GM12878 (cell line): ENCODE data around the gene MYO7A. TPM values are rescaled to one million over a fixed set of nuclear protein-coding genes. Genes with fewer than 3 reads are reported as not detected.

ENCODE experiments used
- MLLT1 ChIP-seq: fragments of 450-650 bp; IDR thresholded peaks from 2 replicates; pipeline ENCODE4 v1.6.1; 2016; ENCODE audit warnings: mild to moderate bottlenecking
- RAD21 ChIP-seq: IDR thresholded peaks from 2 replicates; pipeline ENCODE4 v1.6.1; 2011; ENCODE audit warnings: mild to moderate bottlenecking, low read depth, low read length, moderate library complexity; ENCODE audit not compliant: insufficient read depth
- STAT1 ChIP-seq: fragments of 450-650 bp; conservative IDR thresholded peaks from 2 replicates; pipeline ENCODE4 v1.6.1; 2014; ENCODE audit warnings: antibody characterized with exemption, mild to moderate bottlenecking
- ZBTB11 ChIP-seq: fragments of 450-650 bp; formaldehyde crosslinking; IDR thresholded peaks from 2 replicates; pipeline ENCODE4 v1.5.0; 2022; ENCODE audit warnings: mild to moderate bottlenecking, missing genetic modification characterization
- ZBTB40 ChIP-seq: fragments of 450-650 bp; IDR thresholded peaks from 2 replicates; pipeline ENCODE4 v1.6.1; 2016; ENCODE audit warnings: mild to moderate bottlenecking, moderate library complexity, borderline replicate concordance
- ZNF24 ChIP-seq: fragments of 450-650 bp; IDR thresholded peaks from 2 replicates; pipeline ENCODE4 v1.6.1; 2017; ENCODE audit warnings: antibody characterized with exemption, mild to moderate bottlenecking
- polyA plus RNA-seq, 11 experiments: library from polyadenylated mRNA; depleted of rRNA in 4 of 11; unstranded in 6 of 11; stranded (reverse) in 5 of 11; fragments of >200 nt; fragmentation: Nextera tagmentation in 4 of 11; fragmentation: Illumina TruSeq in 1 of 11; extraction: Ambion mirVana in 4 of 11; extraction: Trizol in 1 of 11; gene quantifications; 1 replicate in 1 of 11; 2 replicates in 10 of 11; pipeline versions ENCODE4 v1.2.1 to v1.2.3, GENCODE V29; 2011 to 2016; ENCODE audit warnings: inconsistent platforms in 2 of 11, missing spikeins in 2 of 11, low read depth in 1 of 11
- total RNA-seq, 4 experiments: library from RNA; depleted of rRNA in 3 of 4; stranded (reverse); fragments of >200 nt in 3 of 4; fragmentation: Illumina TruSeq in 1 of 4; extraction: Trizol in 1 of 4; gene quantifications; 2 replicates each; pipeline versions ENCODE4 v1.2.1 to v1.2.3, GENCODE V29; 2013 to 2021

The MYO7A gene
- total and polyA plus RNA-seq, 10 of the 15 experiments (the other 5 are each of a cell fraction or from before 2014, with no cell fraction given), result 0.01 to 0.21 (median 0.04) TPM; not detected in 6

- TF ChIP-seq ZBTB40 (no peak), ZNF24 (no peak), ZBTB11 (no peak), STAT1 (no peak), MLLT1 (no peak), RAD21 (no peak)
- TF ChIP-seq, all 136 proteins: peak for 0
Observed at GRCh38 chr11:77165066-77165465, 37.0 kb downstream of the MYO7A start (continued).
